OCI-LY7 (cell line): Measurements from ENCODE around the gene COL20A1. TPM values are rescaled to one million over a fixed set of nuclear protein-coding genes. Genes with fewer than 3 reads are reported as not detected.

Experiments used
- BruUV-seq: library from RNA; stranded (reverse); fragments of 400-500 nt; replicated peaks from 2 replicates; lab custom pipeline; 2021; lab: Mats Ljungman, UMichigan
- CTCF ChIA-PET: fragments of 300-600 bp; sonication (Branson Sonifier 250); formaldehyde crosslinking; loops from one replicate; lab custom pipeline; 2022; ENCODE audit warnings: antibody characterized with exemption; ENCODE audit not compliant: unreplicated experiment; lab: Charles Lee
- POLR2A ChIA-PET: fragments of 300-600 bp; sonication (Branson Sonifier 250); formaldehyde crosslinking; loops from one replicate; lab custom pipeline; 2022; ENCODE audit warnings: antibody characterized with exemption; lab: Charles Lee
- DNase-seq: peaks from one replicate; pipeline ENCODE4 v3.0.0-alpha.2; 2015; ENCODE audit warnings: low spot score
- H2AFZ ChIP-seq: fragments of 200-600 bp; sonication (generic), shearing (Covaris generic); 2 replicates; pipeline ENCODE4 v1.6.1; 2014; ENCODE audit warnings: mild to moderate bottlenecking, antibody characterized with exemption, low read length, moderate library complexity
- H3K27ac ChIP-seq: fragments of 200-600 bp; sonication (generic); 2 replicates; pipeline ENCODE4 v1.5.1; 2014; ENCODE audit warnings: mixed run types, low read depth, mild to moderate bottlenecking, moderate library complexity, low read length, inconsistent platforms; ENCODE audit not compliant: poor library complexity, severe bottlenecking
- H3K36me3 ChIP-seq: fragments of 200-600 bp; sonication (generic); 2 replicates; pipeline ENCODE4 v1.6.1; 2014; ENCODE audit warnings: mild to moderate bottlenecking, antibody characterized with exemption, low read length, moderate library complexity, mixed read lengths; ENCODE audit not compliant: insufficient read depth
- H3K4me1 ChIP-seq: fragments of 200-600 bp; sonication (generic); 2 replicates; pipeline ENCODE4 v1.5.1; 2014; ENCODE audit warnings: mild to moderate bottlenecking, low read length; ENCODE audit not compliant: insufficient read depth, poor library complexity, severe bottlenecking
- H3K4me2 ChIP-seq: fragments of 200-600 bp; sonication (generic); 2 replicates; pipeline ENCODE4 v1.6.1; 2014; ENCODE audit warnings: mild to moderate bottlenecking, low read length
- H3K4me3 ChIP-seq: fragments of 200-600 bp; sonication (generic); 2 replicates; pipeline ENCODE4 v1.5.1; 2014; ENCODE audit warnings: mild to moderate bottlenecking, low read depth, low read length; ENCODE audit not compliant: poor library complexity, severe bottlenecking
- H3K79me2 ChIP-seq: fragments of 200-600 bp; sonication (generic); 2 replicates; pipeline ENCODE4 v1.6.1; 2016; ENCODE audit warnings: low read depth, mild to moderate bottlenecking, low read length, moderate library complexity, mixed read lengths; ENCODE audit not compliant: insufficient read depth
- H3K9me2 ChIP-seq: fragments of 200-600 bp; sonication (generic); 2 replicates; pipeline ENCODE4 v1.6.1; 2016; ENCODE audit warnings: mild to moderate bottlenecking, low read length, mixed read lengths; ENCODE audit not compliant: insufficient read depth
- H3K9me3 ChIP-seq: fragments of 200-600 bp; sonication (generic); 2 replicates; pipeline ENCODE4 v1.6.1; 2014; ENCODE audit warnings: mild to moderate bottlenecking, mixed run types, low read length, mixed read lengths
- H4K20me1 ChIP-seq: fragments of 200-600 bp; sonication (generic); 2 replicates; pipeline ENCODE4 v1.6.1; 2014; ENCODE audit warnings: mild to moderate bottlenecking, antibody characterized with exemption, low read length, moderate library complexity, mixed read lengths; ENCODE audit not compliant: insufficient read depth
- EZH2phosphoT487 ChIP-seq: fragments of 200-600 bp; sonication (generic); IDR thresholded peaks from 2 replicates; pipeline ENCODE4 v1.6.1; 2018; ENCODE audit warnings: low read depth, borderline replicate concordance, mild to moderate bottlenecking, mixed run types, antibody characterized with exemption, low read length, moderate library complexity, mixed read lengths
- intact Hi-C: fragments of 100-400 bp; cut with micrococcal nuclease; formaldehyde crosslinking; loops from one replicate; pipeline ENCODE4 v1.10.0; 2022; ENCODE audit not compliant: unreplicated experiment
- total RNA-seq, 2 experiments: library from RNA; depleted of rRNA in 1 of 2; stranded (reverse); fragments of >200 nt in 1 of 2; shearing (Covaris generic) in 1 of 2; gene quantifications; 2 replicates each; pipeline ENCODE4 v1.2.3, GENCODE V29; 2014 to 2022
- TF ChIP-seq, protein P1 (sequence below): fragments of 200-600 bp; sonication (generic); conservative IDR thresholded peaks from 2 replicates; pipeline ENCODE4 v1.5.1; 2014; ENCODE audit warnings: mild to moderate bottlenecking, antibody characterized with exemption, low read length, moderate library complexity, mixed read lengths

COL20A1 gene
- total RNA-seq, 2 experiments from 2014 or later: 0.15 TPM; not detected in 1

DNA sequence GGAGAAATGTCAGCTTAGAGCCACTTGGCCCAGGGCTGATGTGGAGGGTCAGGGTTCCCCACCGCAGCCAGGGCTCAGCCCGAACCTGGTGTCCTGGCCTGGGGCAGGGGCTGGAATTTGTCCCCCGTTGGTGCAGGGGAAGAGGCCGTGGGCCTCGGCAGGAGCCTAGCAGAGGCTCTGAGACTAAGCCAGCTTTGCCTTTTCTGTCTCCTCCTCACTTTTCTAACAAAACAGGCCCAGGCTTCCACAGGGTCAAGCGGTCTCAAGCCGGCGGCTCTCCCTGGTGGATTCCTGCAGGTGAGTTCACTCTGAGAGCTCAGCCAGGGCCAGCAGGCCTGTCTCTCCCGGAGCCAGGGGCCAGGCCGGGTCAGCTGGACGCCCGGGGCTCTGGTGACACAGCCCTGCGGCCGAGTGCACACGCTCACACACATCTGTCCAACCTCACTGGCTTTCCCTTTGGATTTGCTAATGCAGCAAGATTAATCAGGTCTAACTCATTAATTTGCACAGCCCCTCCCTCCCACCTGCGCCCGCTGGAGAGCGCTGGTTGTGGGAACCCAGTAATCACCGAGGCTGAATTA lies 71.1 kb downstream of the COL20A1 start:
- BruUV-seq: no TSS peak
- intact Hi-C loops: no loop called here
- Histone ChIP-seq H3K36me3 (no peaks in the 10 kb centered on the region), H3K27ac (no peak overlapping the region), H4K20me1 (no peaks in the 10 kb centered on the region), H3K4me1 (no peaks in the 10 kb centered on the region), H3K4me3 (no peak overlapping the region), H2AFZ (no peak overlapping the region), H3K79me2 (no peaks in the 10 kb centered on the region), H3K9me3 (no peaks in the 10 kb centered on the region), H3K4me2 (no peak overlapping the region), H3K9me2 (no peaks in the 10 kb centered on the region)
- DNase-seq: no peak
- ChIA-PET POLR2A (no interaction called here), CTCF (no interaction called here)
- TF ChIP-seq, protein P1, sequence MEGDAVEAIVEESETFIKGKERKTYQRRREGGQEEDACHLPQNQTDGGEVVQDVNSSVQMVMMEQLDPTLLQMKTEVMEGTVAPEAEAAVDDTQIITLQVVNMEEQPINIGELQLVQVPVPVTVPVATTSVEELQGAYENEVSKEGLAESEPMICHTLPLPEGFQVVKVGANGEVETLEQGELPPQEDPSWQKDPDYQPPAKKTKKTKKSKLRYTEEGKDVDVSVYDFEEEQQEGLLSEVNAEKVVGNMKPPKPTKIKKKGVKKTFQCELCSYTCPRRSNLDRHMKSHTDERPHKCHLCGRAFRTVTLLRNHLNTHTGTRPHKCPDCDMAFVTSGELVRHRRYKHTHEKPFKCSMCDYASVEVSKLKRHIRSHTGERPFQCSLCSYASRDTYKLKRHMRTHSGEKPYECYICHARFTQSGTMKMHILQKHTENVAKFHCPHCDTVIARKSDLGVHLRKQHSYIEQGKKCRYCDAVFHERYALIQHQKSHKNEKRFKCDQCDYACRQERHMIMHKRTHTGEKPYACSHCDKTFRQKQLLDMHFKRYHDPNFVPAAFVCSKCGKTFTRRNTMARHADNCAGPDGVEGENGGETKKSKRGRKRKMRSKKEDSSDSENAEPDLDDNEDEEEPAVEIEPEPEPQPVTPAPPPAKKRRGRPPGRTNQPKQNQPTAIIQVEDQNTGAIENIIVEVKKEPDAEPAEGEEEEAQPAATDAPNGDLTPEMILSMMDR: no peak
- TF ChIP-seq EZH2phosphoT487: no peak

GRCh38 chr20:63364801-63365585 lies 72.0 kb downstream of the COL20A1 start:
- CTCF ChIA-PET: no interaction called here
- no TSS peak for BruUV-seq
- intact Hi-C loops: no loop called here

More at GRCh38 chr20:63364801-63365585, 72.0 kb downstream of the COL20A1 start:
- TF ChIP-seq EZH2phosphoT487: no peak
- TF ChIP-seq, protein P1: no peak
- H3K4me2 ChIP-seq: no peak overlapping the region
- H3K4me3 ChIP-seq: no peak overlapping the region
- H3K9me2 ChIP-seq: no peaks in the 10 kb centered on the region
- H4K20me1 ChIP-seq: no peaks in the 10 kb centered on the region
- H2AFZ ChIP-seq: no peak overlapping the region
- POLR2A ChIA-PET: no interaction called here
- H3K79me2 ChIP-seq: no peaks in the 10 kb centered on the region
- H3K36me3 ChIP-seq: no peaks in the 10 kb centered on the region
- no peak overlapping the region for H3K27ac ChIP-seq
- no peaks in the 10 kb centered on the region for H3K9me3 ChIP-seq
- no peaks in the 10 kb centered on the region for H3K4me1 ChIP-seq
- DNase-seq: no peak
